AG04449 (cell line): ENCODE data around the gene BLOC1S4.
A peak's percentile ranks its signal among the peaks of the same experiment; 100 is the strongest.
"Not testable (repeated sequence)": the region's sequence is repeated elsewhere in the genome, so short reads cannot be mapped to it uniquely, and the experiment has no call there.

Experiments used
- CTCF ChIA-PET: fragments of 350-600 bp; formaldehyde crosslinking; extraction: SDS; loops from one replicate; lab custom pipeline; 2021; ENCODE audit warnings: antibody characterized with exemption; lab: Yijun Ruan, JAX
- POLR2A ChIA-PET: fragments of 400-600, 350-600 bp; formaldehyde crosslinking; extraction: SDS; loops from one replicate; lab custom pipeline; 2020; ENCODE audit warnings: antibody characterized with exemption, inconsistent platforms; lab: Yijun Ruan, JAX
- DNase-seq: peaks from one replicate; pipeline ENCODE4 v3.0.0-alpha.2; 2010; ENCODE audit warnings: low read depth, low spot score
- H3K4me3 ChIP-seq: 2 replicates; pipeline ENCODE4 v1.5.1; 2011; ENCODE audit warnings: low read depth, mild to moderate bottlenecking, control low read depth, low read length
- CTCF ChIP-seq: IDR thresholded peaks from one replicate; pipeline ENCODE4 v1.5.1; 2011; ENCODE audit warnings: mild to moderate bottlenecking, moderate library complexity, low read length, control low read depth, inconsistent platforms; ENCODE audit not compliant: insufficient read depth; ENCODE audit errors: missing control alignments

The BLOC1S4 gene

GRCh38 chr4:6716018-6716911 lies at the start of gene BLOC1S4:
Gene BLOC1S4 (plus strand): TSS chr4:6716174. CDS start chr4:6716210, 36 bp downstream.
- POLR2A ChIA-PET: interaction anchor here (0.6 to 2.0 kb wide), 3 partner anchors 43 to 352 kb away, joined by 3 to 7 read pairs (median 3); partner anchors contain the start of gene GRPEL1
- peak; percentile 24 for TF ChIP-seq CTCF
- DNase-seq: no peak
- H3K4me3 ChIP-seq: peak within 1 kb of the TSS; percentile 92
- CTCF ChIA-PET: interaction anchor here (1.0 to 10.8 kb wide), 10 partner anchors 10 to 355 kb away, joined by 3 to 308 read pairs (median 14); partner anchors contain the start of genes GRPEL1 and TADA2B

GRCh38 chr4:6668391-6668790 lies 47.6 kb upstream of the BLOC1S4 start:
- no peak overlapping the region for H3K4me3 ChIP-seq
- TF ChIP-seq CTCF: no peak
- ChIA-PET CTCF (interaction anchor here (0.7 kb wide), 1 partner anchor 25 kb away, joined by 3 read pairs; no protein-coding TSS in a partner anchor), POLR2A (interaction anchor here (0.7 to 1.1 kb wide), 2 partner anchors 28 to 219 kb away, joined by 3 to 4 read pairs; partner anchors contain the start of gene MRFAP1)
- peak; percentile 16 for DNase-seq

GRCh38 chr4:6671648-6672047 lies 44.3 kb upstream of the BLOC1S4 start:
- CTCF ChIA-PET: interaction anchor here (1.5 kb wide), 1 partner anchor 13 kb away, joined by 6 read pairs; no protein-coding TSS in a partner anchor
- no peak for DNase-seq
- no peak for TF ChIP-seq CTCF
- POLR2A ChIA-PET: interaction anchor here (0.7 kb wide), 1 partner anchor 44 kb away, joined by 3 read pairs; the partner anchor contains the start of gene BLOC1S4
- no peak overlapping the region for H3K4me3 ChIP-seq

- CTCF ChIA-PET: interaction anchor here (1.5 kb wide), 1 partner anchor 14 kb away, joined by 6 read pairs; no protein-coding TSS in a partner anchor
- TF ChIP-seq CTCF: no peak
- no peak overlapping the region for H3K4me3 ChIP-seq
- no peak for DNase-seq
- POLR2A ChIA-PET: interaction anchor here (0.7 kb wide), 1 partner anchor 44 kb away, joined by 3 read pairs; the partner anchor contains the start of gene BLOC1S4
These were observed 43.8 kb upstream of the BLOC1S4 start for GRCh38 chr4:6672131-6672530.

GRCh38 chr4:6672541-6673190 lies 43.3 kb upstream of the BLOC1S4 start:
- not testable (repeated sequence) for H3K4me3 ChIP-seq, DNase-seq
- POLR2A ChIA-PET: interaction anchor here (0.7 to 1.8 kb wide), 7 partner anchors 9 to 44 kb away, joined by 3 to 13 read pairs (median 5); partner anchors contain the start of genes BLOC1S4, MRFAP1 and MRFAP1L1
- CTCF ChIA-PET: interaction anchor here (1.5 to 1.6 kb wide), 2 partner anchors 9 to 14 kb away, joined by 6 read pairs; no protein-coding TSS in a partner anchor

- H3K4me3 ChIP-seq: peak overlapping the region; percentile 73
- ChIA-PET CTCF (interaction anchor here (1.6 kb wide), 1 partner anchor 9 kb away, joined by 6 read pairs; no protein-coding TSS in a partner anchor), POLR2A (interaction anchor here (0.7 to 1.8 kb wide), 11 partner anchors 9 to 111 kb away, joined by 3 to 13 read pairs (median 4); partner anchors contain the start of genes BLOC1S4, MRFAP1 and MRFAP1L1)
- not testable (repeated sequence) for DNase-seq
These were observed 42.7 kb upstream of the BLOC1S4 start for GRCh38 chr4:6673191-6673659.
